Esophagus muscularis mucosa (tissue), 4 donors: ENCODE data around the gene GPS2.

ENCODE experiments used
- EP300 ChIP-seq: sonication (generic); formaldehyde crosslinking; IDR thresholded peaks from one replicate; pipeline ENCODE4 v1.6.1; 2017; ENCODE audit warnings: antibody characterized with exemption
- POLR2A ChIP-seq: fragments of 450-650 bp; IDR thresholded peaks from one replicate; pipeline ENCODE4 v1.6.1; 2017; ENCODE audit warnings: antibody characterized with exemption, moderate library complexity, mild to moderate bottlenecking, low read depth
- POLR2AphosphoS5 ChIP-seq, 2 donors: sonication (generic); formaldehyde crosslinking; IDR thresholded peaks; one replicate each; pipeline ENCODE4 v1.6.1; 2017; ENCODE audit warnings: antibody characterized with exemption in 2 of 2
- TF ChIP-seq, protein P1 (sequence below), 3 experiments: fragments of 200-600 bp in 2 of 3; fragments of 450-650 bp in 1 of 3; sonication (generic) in 2 of 3; IDR thresholded peaks; one replicate each; pipeline ENCODE4 v1.5.1; 2017 to 2019; ENCODE audit warnings: antibody characterized with exemption in 3 of 3, mild to moderate bottlenecking in 2 of 3, moderate library complexity in 1 of 3

DNA sequence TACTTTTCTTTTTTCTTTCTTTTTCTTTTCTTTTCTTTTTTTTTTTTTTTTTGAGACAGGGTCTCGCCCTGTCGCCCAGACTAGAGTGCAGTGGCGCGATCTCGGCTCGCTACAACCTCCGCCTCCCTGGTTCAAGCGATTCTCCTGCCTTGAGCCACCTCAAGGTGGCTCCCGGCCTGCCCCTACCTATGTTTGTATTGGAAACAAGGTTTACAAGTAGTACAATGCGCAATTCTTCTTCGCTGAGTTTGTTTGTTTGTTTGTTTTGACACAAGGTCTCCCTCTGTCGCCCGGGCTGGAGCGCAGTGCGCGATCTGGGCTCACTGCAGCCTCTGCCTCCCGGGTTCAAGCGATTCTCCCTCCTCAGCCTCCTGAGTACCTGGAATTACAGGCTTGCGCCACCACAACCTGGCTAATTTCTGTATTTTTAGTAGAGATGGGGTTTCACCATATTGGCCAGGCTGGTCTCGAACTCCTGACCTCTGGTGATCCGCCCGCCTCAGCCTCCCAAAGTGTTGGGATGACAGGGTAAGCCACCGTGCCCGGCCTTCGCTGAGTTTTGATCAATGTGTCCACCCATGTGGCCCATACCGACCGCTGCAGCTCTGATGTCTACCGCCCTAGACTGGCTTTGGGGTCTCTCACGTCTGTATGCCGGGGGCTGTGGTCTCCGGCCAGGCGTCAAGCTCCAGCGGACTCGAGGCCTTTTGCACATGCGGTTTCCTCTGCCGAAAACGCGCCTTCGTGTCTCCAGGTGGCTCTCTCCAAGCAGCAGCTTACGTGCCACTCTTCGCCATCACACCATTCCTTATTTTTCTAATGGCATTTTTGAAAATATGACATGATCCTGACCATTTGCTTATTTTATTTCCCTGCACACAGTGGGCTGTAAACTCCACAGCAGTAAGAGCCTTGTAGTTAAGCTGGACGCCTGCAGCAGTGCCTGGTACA lies 19.7 kb downstream of the GPS2 start:
- TF ChIP-seq, protein P1, sequence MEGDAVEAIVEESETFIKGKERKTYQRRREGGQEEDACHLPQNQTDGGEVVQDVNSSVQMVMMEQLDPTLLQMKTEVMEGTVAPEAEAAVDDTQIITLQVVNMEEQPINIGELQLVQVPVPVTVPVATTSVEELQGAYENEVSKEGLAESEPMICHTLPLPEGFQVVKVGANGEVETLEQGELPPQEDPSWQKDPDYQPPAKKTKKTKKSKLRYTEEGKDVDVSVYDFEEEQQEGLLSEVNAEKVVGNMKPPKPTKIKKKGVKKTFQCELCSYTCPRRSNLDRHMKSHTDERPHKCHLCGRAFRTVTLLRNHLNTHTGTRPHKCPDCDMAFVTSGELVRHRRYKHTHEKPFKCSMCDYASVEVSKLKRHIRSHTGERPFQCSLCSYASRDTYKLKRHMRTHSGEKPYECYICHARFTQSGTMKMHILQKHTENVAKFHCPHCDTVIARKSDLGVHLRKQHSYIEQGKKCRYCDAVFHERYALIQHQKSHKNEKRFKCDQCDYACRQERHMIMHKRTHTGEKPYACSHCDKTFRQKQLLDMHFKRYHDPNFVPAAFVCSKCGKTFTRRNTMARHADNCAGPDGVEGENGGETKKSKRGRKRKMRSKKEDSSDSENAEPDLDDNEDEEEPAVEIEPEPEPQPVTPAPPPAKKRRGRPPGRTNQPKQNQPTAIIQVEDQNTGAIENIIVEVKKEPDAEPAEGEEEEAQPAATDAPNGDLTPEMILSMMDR (IDR thresholded peaks at IDR 0.05) = no peak
- TF ChIP-seq POLR2AphosphoS5 (IDR thresholded peaks at IDR 0.05) (no peak), POLR2A (no peak), EP300 (no peak)
